ENCODE results near the gene ZFP62. TPM values are rescaled to one million over a fixed set of nuclear protein-coding genes. Genes with fewer than 3 reads are reported as not detected.

Gene ZFP62
- total and polyA plus RNA-seq, 2 of the 8 experiments (the other 6 are each of a cell fraction or from before 2014, with no cell fraction given), result 9.3 to 38.5 TPM

- TF ChIP-seq EZH2 (IDR thresholded peaks at IDR 0.05; ENCODE audit: low read depth, low read length, severe bottlenecking), result no peak
- no peak for TF ChIP-seq KDM5A (IDR thresholded peaks at IDR 0.05; ENCODE audit: low read length)
- TF ChIP-seq RFX5 (IDR thresholded peaks at IDR 0.05; ENCODE audit: borderline replicate concordance, low read depth, low read length), result no peak
Observed at GRCh38 chr5:180870276-180871068, 9.4 kb upstream of the ZFP62 start (continued).

Measured in H1 (cell line).